ENCODE results near the gene BCLAF1. TPM values are rescaled to one million over a fixed set of nuclear protein-coding genes. Genes with fewer than 3 reads are reported as not detected.

BCLAF1 gene
- total and polyA plus RNA-seq, 2 donors (not counting 3 experiments of a cell fraction or from before 2014, with no cell fraction given), result 23.4 to 151 TPM

GRCh38 chr6:136254851-136255466 lies 34.7 kb downstream of the BCLAF1 start:
- H3K9ac ChIP-seq (replicated peaks; ENCODE audit: extremely low read depth, insufficient read depth, low read length), result no peak overlapping the region
- dilution Hi-C loops (cut with MboI; ENCODE audit: extremely low pct_ligation_motif_present, low sequenced_read_pairs), result no loop called here

More at GRCh38 chr6:136254851-136255466, 34.7 kb downstream of the BCLAF1 start:
- no peak overlapping the region for H3K4me2 ChIP-seq (ENCODE audit: insufficient read depth, low read length)
- TF ChIP-seq CTCF (IDR thresholded peaks at IDR 0.05; ENCODE audit: extremely low read depth in 1 of 2, insufficient read depth in 1 of 2, low read depth in 1 of 2, low read length in 2 of 2), result no peak
- TF ChIP-seq GATA2 (IDR thresholded peaks at IDR 0.05; ENCODE audit: insufficient read depth, insufficient read length, low read depth, low read length), result no peak
- TF ChIP-seq POLR2AphosphoS5 (IDR thresholded peaks at IDR 0.05; ENCODE audit: insufficient read depth, low read depth, low read length), result no peak
- TF ChIP-seq FOS (IDR thresholded peaks at IDR 0.05; ENCODE audit: borderline replicate concordance, insufficient read depth, low read length), result no peak
- TF ChIP-seq JUN (IDR thresholded peaks at IDR 0.05; ENCODE audit: borderline replicate concordance, insufficient read depth, insufficient read length, low read depth), result no peak
- no peak for TF ChIP-seq EZH2 (IDR thresholded peaks at IDR 0.05; ENCODE audit: borderline replicate concordance, low read depth, low read length, severe bottlenecking)
- no peak for TF ChIP-seq POLR2A (IDR thresholded peaks at IDR 0.05; ENCODE audit: low read depth, low read length)
- TF ChIP-seq MYC (IDR thresholded peaks at IDR 0.05; ENCODE audit: low read depth, low read length), result no peak
- TF ChIP-seq MAX (IDR thresholded peaks at IDR 0.05; ENCODE audit: insufficient read depth, insufficient read length), result no peak
- no peaks in the 10 kb centered on the region for H3K9me3 ChIP-seq (replicated peaks; ENCODE audit: control insufficient read depth, insufficient read depth, low read length)
- peaks cover 3% of the 10 kb centered on the region for H3K9me1 ChIP-seq (replicated peaks; ENCODE audit: control insufficient read depth, extremely low read depth, insufficient read depth, low read length)
- H3K4me1 ChIP-seq (ENCODE audit: control insufficient read depth, extremely low read depth, insufficient read depth, low read length), result peaks cover 9% of the 10 kb centered on the region
- DNase-seq (ENCODE audit: low read depth, low spot score) (no peak), FAIRE-seq (no peak)
- ChIA-PET CTCF (interaction anchor here (1.0 to 1.1 kb wide), 2 partner anchors 19 to 30 kb away, joined by 3 read pairs; no protein-coding TSS in a partner anchor), POLR2A (no interaction called here)
- no peak overlapping the region for H2AFZ ChIP-seq (ENCODE audit: low read depth, low read length)
- no peak overlapping the region for H3K4me3 ChIP-seq (replicated peaks in 1 of 3; ENCODE audit: insufficient read depth in 1 of 3, low read depth in 1 of 3, low read length in 3 of 3)
- H3K36me3 ChIP-seq (ENCODE audit: control insufficient read depth in 2 of 2, extremely low read depth in 1 of 2, insufficient read depth in 2 of 2, low read length in 2 of 2), result peaks cover 0 to 14% of the 10 kb centered on the region in 2 experiments
- BruUV-seq (replicated peaks), result no TSS peak
- no peaks in the 10 kb centered on the region for H4K20me1 ChIP-seq (replicated peaks; ENCODE audit: control insufficient read depth, extremely low read depth, insufficient read depth, low read length)
- H3K79me2 ChIP-seq (ENCODE audit: control insufficient read depth, insufficient read depth, low read length), result no peaks in the 10 kb centered on the region
- H3K27ac ChIP-seq (ENCODE audit: insufficient read depth, low read depth, low read length), result no peak overlapping the region
- intact Hi-C loops (cut with micrococcal nuclease), result no loop called here
- H3K27me3 ChIP-seq (ENCODE audit: control insufficient read depth in 2 of 2, insufficient read depth in 2 of 2, low read length in 2 of 2), result no peaks in the 10 kb centered on the region

Data from endothelial cell of umbilical vein (primary cell).